22Rv1 (cell line): ENCODE measurements around the gene GABRG3.
"Not testable (repeated sequence)": the region's sequence is repeated elsewhere in the genome, so short reads cannot be mapped to it uniquely, and the experiment has no call there.

Experiments
- H3K27ac ChIP-seq: fragments of 450-650 bp; 2 replicates; pipeline ENCODE4 v1.5.1; 2017
- ZFX ChIP-seq: fragments of 450-650 bp; IDR thresholded peaks from 2 replicates; pipeline ENCODE4 v1.6.1; 2017; ENCODE audit warnings: antibody characterized with exemption, borderline replicate concordance
- TF ChIP-seq, protein P1 (sequence below): fragments of 450-650 bp; IDR thresholded peaks from 2 replicates; pipeline ENCODE4 v1.5.1; 2017; ENCODE audit warnings: mild to moderate bottlenecking

The GABRG3 gene

DNA sequence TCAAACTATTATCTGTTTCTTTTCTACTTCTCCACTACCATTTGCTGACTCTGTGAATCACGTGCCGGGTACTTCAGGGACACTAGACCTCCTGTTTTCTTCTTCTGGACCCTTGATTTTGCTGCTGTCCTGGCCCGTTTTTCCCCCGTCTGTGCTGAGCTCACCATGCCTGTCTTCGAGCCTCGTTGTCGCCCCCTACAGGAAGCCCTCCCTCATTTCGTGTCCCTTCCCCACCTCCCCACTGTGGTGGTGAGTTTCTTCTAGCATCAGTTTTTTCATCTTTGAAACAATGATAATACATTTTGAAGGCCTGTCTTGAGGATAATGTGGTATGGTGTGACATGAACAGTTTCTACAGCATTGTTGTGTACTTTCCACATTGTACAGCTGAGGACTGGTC, 12.8 kb downstream of the GABRG3 start:
- no peak overlapping the region for H3K27ac ChIP-seq
- TF ChIP-seq, protein P1, sequence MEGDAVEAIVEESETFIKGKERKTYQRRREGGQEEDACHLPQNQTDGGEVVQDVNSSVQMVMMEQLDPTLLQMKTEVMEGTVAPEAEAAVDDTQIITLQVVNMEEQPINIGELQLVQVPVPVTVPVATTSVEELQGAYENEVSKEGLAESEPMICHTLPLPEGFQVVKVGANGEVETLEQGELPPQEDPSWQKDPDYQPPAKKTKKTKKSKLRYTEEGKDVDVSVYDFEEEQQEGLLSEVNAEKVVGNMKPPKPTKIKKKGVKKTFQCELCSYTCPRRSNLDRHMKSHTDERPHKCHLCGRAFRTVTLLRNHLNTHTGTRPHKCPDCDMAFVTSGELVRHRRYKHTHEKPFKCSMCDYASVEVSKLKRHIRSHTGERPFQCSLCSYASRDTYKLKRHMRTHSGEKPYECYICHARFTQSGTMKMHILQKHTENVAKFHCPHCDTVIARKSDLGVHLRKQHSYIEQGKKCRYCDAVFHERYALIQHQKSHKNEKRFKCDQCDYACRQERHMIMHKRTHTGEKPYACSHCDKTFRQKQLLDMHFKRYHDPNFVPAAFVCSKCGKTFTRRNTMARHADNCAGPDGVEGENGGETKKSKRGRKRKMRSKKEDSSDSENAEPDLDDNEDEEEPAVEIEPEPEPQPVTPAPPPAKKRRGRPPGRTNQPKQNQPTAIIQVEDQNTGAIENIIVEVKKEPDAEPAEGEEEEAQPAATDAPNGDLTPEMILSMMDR: peak; percentile 67
- no peak for TF ChIP-seq ZFX

DNA sequence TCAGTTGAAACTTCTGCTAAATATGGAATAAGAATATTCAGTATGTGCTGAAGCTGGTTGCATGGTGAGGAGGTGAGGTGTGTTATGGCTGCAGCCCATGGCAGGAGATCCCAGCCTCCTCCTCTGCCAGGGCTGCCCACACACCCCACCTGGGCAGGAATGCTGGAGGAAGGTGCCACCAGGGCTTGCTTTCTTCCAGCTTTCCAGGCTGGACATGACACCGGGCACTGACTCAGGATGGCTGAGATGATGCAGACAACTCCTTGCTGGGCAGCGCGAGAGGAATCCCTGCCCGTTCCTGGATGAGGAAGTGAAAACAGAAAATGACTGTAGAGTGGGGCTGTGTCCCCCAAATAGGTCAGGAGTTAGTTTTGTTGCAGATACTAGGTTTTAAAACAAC, 14.1 kb downstream of the GABRG3 start:
- no peak overlapping the region for H3K27ac ChIP-seq
- TF ChIP-seq, protein P1: no peak
- TF ChIP-seq ZFX: no peak

DNA sequence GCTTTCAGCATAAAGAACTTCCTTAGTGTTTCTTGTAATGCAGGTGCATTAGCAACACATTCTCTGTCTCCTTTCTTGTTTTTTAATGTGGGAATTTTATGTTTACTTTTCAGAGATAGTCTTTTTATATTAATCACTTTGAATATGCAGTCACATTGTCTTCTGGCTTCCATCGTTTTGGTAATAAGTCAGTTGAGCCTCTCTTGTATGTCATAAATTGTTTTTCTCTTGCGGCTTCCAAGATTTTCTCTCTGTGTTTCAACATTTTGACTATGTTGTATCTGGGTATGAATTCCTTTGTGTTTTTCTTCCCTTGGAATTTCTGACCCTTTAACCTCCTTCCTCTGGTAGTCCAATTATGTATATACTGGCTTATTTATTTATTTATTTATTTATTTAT, 25.3 kb downstream of the GABRG3 start:
- TF ChIP-seq, protein P1: no peak
- no peak for TF ChIP-seq ZFX
- H3K27ac ChIP-seq: no peak overlapping the region

DNA sequence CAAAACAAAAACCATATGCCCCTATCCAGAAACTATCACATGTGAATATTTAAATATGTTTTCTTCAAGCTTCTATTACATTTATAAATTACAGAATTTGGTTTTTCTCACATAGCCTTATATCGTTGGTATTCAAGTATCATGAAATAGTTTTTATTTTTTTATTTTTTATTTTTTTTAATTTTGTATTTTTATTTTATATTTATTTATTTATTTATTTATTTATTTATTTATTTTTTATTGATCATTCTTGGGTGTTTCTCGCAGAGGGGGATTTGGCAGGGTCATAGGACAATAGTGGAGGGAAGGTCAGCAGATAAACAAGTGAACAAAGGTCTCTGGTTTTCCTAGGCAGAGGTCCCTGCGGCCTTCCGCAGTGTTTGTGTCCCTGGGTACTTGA, 32.0 kb downstream of the GABRG3 start:
- H3K27ac ChIP-seq: not testable (repeated sequence)

DNA sequence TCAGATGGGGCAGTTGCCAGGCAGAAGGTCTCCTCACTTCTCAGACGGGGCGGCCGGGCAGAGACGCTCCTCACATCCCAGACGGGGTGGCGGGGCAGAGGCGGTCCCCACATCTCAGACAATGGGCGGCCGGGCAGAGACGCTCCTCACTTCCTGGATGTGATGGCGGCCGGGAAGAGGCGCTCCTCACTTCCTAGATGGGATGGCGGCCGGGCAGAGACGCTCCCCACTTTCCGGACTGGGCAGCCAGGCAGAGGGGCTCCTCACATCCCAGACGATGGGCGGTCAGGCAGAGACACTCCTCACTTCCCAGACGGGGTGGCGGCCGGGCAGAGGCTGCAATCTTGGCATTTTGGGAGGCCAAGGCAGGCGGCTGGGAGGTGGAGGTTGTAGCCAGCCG, 33.2 kb downstream of the GABRG3 start:
- H3K27ac ChIP-seq: not testable (repeated sequence)

DNA sequence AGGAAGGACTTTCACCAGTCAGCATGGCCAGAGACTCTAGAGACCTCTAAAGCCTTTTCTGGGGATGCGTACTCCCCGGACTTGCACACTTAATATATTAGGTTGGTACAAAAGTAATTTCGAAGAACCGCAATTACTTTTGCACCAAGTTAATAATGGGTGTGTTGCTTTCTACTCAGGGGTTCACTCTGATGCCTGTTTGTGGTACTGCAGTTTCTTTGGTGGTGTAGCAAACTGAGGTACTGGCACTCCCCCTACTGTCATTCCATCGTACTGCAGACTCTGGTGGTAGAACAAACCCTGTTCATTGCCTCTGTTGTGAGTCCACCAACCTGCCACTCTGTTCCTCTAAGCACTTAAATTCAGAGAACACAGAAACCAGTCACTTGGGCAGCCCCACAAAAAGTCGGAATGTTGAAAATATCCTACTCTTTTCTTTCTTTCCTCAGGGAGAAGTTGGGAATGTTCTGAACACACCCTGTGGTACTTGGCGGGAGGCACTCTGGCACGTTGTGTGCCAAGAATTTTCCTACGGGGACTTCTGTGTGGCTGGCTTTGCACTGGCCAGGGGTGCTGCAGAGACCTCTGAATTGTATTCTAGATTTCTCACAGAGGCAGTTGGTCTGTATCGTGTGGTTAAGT, 46.3 kb downstream of the GABRG3 start:
- H3K27ac ChIP-seq: no peak overlapping the region
- TF ChIP-seq, protein P1: peak; percentile 78
- no peak for TF ChIP-seq ZFX

DNA sequence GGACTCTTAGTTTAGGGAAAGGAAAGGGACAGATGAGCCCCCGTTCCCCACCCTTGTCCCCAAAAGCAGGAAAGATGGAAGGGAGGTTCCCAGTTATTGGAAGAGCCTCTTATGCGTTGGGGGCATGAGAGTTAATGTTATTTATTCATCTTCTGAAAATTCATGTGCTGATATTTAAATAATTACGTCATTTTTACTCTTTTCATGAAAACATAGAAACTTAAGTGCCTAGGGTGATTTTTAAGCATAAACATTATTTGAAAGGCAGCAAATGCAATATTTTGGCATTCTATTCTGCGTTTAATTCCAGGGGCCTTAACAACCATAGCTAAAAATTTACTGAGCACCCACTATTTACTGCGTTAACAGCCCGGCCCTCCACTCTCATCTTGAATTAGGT, 48.7 kb downstream of the GABRG3 start:
- H3K27ac ChIP-seq: no peak overlapping the region
- no peak for TF ChIP-seq ZFX
- TF ChIP-seq, protein P1: no peak

DNA sequence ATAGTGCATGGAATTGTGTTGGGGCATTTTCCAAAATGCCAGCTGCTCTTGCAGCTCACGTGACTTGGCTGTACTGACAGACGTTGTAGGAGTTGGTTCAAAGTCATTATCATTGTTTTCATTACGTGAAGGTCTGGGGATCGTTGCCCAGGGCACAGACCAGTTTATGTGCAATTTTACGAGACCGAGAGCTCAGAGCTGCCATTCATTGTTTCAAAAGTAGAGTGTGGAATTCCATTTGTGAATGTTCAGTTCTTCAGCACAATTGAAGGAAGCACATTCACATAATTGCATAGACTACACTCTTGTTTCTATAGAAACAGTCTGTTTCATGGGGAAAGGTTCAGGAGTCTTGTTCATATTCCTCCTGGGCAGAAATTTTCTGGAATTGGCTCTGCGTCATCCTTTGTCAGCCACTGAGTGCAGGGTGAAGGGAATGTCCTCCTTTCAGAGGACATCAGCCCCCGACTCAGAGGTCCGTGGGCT, 54.5 kb downstream of the GABRG3 start:
- H3K27ac ChIP-seq: no peak overlapping the region
- TF ChIP-seq ZFX: no peak
- TF ChIP-seq, protein P1: no peak
